ENCODE results near the gene TMEM272.
A peak's percentile ranks its signal among the peaks of the same experiment; 100 is the strongest.

TMEM272 gene

DNA sequence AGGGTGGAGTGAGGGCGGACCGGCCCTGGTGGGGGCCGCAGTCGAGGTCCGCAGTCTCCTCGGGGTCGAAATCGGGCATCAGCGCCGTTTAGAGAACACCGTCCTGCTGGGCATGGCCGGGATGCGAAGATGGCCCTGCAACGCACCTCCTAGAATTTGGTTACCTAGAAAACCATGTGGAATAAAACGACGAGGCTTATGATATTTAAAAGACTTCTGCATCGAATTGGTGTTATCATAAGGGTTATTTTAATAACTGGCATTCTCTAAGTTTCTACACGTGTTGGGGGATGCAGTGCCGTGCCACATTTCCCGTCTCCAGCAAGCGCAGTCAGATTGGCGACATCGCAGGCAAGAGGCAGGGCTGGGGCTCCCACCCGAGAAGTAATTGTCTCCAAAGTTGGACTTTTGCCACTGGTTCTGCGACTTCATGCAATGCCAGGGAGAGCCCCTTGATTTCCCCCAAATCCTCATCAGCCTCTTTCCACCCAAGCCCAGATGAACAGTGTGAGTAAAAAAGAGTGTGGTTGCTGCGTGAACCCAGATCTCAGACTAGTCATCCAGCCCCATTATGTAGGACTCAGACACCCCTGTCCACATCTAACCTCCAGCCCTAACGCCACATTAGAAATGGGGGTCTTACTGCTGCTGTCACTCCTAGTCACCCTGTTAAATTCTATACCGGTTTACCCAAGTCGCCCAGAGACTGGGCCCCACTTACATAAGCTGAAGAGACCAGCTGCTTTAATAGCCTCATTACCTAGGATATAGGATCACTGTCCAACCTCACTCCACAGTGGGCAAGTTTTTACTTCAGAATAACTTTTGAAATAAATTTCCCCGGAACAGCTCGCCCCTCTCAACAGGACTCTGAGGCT, 40.4 kb downstream of the TMEM272 start:
- no peak for DNase-seq (ENCODE audit: low read depth)

DNA sequence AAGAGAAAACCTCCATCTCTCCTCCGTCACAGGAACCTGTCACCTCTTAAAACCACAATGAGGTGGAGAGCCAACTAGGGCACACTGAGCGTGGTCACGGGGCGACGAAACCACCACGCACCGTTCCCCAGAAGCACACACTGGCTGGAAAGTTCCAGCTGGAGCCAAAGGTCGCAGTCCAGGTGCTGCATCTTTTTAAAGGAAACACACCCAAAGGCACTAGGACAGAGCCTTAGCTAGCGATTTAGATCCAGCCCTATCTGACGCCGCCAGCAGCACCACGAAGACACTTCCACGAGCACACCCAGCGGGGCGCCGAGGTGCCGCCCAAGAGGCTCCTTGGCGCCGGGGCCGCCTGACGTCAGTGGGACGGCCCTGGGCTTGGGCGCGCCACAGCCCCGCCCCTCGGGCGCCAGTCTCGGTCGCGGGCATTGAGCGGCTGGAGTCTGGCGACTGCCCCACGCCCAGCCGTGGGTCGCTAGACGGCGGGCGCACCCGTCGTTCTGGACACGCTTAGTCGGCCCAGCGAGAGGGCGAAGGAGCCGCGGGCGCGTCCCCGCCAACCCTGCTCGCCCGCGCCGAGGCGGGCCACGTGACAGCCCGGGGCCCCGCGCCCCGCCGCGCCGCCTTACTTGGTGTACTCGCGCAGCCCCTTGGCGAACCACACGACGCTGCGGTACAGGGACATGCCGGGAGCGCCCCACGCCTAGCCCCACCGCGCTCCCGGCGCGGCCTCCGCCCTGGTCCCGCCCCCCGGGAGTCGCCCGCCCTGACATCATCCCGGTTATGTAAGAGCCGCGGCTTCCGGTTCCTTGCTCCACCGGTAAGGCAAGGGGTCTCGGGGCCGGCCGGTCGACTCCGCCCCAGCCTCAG, 41.3 kb downstream of the TMEM272 start, which contains the start of gene DHRS12:
Gene DHRS12, minus strand, starts transcription at position 742 of the 873 bp plus-strand sequence. CDS start 4,504 bp downstream, outside the sequence.
- DNase-seq (ENCODE audit: low read depth): peak; percentile 72

DNA sequence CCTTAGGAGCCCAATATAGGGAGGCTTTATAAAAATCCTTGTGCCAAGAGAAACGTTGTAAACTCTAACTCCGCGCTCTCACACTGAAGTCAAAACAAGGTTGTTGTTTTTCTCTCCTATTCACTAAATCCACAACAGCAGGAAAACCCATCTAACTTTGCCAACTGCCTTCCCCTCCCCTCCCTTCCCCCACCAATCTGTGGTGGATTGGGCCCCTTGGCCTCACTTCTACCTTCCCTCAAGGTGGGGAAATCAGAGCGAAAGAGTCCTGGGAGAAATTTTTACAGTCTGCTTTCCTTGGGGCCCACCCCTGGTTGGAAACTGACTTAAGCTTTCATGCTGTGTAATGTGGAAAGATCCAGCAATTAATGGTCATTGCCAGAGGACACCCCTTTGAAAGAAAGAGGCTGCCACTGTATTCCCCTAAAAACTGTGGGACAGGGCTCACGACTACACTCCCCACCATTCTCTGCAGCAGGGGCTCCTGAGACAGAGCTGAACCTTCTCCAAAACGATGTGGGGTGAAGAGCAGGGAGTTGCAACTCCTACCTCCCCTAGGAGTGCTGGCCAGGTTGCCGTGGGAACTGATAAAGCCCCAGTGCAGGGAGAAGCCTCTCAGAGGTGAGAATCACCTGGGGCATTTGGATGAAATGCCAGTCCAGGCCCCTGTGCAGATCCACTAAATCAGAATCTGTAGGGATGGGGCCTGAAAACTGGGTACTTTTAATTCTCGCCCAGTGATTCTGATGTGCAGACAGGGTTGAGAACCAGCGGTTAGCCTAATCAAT, 42.2 kb downstream of the TMEM272 start:
- no peak for DNase-seq (ENCODE audit: low read depth)

DNA sequence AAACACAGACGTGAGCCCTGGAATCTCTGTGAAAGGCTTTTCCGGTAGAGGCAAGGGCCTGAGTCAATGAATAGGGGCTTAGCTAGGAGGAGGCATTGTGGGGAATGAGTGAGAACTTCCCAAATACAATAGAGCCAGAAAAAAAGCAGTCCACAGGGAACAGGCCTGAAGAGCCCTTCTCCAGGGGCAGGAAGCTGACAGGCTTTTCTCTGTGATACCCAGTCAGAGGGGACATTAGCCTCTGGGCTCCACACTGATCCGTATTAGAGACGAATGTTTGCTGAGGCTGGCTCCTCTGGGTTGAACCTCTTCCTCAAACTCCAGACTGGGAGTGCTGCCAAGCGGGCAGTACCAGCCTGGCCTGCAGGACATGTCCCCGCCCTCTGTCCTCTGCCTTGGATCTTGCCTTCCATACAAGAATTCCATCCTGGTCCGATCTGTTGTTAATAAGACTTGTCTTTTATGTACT, 43.3 kb downstream of the TMEM272 start:
- DNase-seq (ENCODE audit: low read depth): no peak

DNA sequence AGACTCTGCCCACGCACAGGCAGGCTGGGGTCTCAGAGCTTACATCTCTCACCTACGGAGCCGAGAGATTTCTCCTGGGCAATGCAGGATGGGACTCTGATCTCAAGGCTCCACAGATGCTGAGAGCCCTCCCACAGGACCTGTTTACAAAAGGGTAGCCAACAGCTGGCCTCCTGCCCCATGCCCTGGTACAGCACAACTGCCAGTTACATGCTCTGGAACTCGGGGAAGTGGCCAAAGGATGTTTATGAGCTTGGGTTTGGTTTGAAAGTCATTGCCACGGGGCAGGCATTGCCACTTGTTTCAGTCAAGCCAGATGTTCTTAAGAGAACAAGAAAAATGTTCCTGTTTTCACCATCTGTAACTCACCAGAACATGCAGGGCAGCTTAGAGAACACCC, 44.5 kb downstream of the TMEM272 start:
- no peak for DNase-seq (ENCODE audit: low read depth)

DNA sequence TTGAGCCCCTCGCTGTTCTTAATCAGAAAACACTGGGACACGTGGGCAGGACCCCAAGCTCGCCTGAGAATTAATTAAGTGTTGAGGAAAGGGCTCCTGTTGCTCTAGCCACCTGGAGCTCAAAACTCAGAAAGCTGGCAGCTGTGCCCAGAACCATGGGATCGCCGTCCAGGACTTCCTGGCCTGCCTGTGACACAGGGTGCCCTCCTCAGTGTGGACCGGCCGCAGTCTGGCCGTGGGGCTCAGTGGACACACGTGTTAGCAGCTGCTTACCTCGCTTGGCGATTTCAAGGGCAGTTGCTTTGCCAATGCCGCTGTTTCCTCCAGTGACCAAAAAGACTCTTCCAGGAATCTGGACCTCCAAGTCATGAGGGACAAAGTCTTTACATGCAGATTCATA, 45.7 kb downstream of the TMEM272 start:
- DNase-seq (ENCODE audit: low read depth): no peak

DNA sequence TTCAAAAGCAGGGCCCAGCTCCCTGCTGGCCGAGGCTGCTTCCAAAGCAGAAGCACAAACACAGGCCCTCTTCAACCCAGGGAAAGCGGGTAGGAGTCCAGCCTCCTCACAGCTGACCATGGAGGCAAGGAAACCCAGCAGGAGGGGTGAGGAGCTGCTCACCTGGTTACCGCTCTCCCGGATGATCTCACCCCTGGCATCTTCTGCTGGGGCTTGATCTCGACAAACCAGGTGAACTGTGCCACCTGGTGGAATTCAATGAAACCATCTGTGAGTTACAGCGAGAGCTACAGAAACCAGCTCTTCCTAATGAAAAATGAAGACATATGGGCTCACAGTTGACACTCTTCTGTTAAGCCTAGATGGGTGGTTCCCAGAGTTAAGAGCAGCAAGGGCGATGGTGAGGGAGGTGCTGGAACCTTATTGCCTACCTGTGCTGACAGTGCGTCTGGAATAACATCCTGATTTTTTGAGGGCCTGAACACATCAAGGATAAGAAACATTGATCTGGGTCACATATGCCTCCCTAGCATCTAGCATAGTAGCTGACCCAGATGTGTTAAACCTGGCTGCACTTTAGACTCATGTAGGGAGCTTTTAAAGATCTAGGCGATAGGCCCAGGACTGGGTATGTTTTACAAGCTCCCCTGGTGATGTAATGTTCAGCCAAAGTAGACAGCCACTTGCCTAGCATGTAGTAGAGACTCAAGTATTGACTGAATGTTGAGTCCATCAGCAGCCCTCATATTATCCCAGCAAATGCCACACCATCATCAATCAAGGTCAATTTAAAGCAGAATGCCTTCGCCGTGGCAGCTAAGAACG, 47.1 kb downstream of the TMEM272 start:
- DNase-seq (ENCODE audit: low read depth): peak; percentile 41

DNA sequence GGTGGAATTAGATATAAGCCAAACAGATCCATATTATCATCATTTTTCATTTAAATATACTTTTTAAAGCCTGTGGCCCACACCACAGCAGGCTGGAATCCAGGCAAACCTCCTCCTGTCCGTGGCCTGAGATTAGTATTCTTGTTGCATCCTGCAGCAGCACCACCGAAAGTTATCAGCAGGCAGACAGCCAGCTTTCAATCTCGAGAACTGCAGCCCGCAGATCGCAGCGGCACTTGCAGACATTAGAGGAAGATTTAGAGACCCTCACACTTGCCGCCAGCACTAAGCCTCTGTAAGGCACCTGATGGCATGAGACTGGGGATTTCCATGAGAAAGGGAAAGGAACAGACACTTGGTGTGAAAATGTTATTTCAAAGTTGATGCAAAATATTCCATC, 48.4 kb downstream of the TMEM272 start:
- no peak for DNase-seq (ENCODE audit: low read depth)

DNA sequence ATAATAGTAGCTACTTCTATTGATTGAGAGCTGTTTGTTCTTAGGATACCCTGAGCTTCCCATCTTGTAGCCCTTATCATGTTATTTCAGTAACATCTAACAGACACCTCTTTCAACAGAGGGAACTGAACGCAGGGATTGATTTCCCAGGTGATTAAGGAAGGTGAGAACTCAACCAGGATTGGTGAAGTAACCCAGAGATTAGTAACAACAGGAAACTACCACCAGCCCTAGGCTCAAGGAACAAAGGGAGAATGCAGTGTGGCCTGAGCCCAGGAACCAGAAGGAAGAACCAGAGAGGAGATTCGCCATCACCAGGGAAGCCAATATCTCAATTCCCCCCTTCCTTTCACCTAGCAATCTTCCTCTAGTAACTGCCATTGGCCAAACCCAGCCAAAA, 49.6 kb downstream of the TMEM272 start:
- no peak for DNase-seq (ENCODE audit: low read depth)

DNA sequence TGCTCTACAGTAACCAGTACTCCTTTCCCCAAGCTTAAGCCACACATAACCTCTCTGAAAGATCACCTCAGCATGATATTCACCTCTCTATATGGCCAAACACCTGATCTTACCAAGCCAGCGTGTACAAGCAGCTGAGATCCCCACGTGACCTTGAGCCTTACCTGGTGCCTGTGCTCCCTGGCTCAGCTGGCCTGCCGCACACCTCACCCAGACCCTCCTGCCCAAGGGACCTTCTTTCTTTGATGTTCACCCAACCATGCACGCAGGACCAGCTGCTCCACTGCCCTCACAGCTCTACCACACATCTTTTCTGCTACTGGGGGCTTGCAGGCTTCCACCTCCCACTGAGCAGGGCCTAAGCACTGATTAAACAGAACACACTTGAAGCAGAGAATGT, 50.0 kb downstream of the TMEM272 start:
- DNase-seq (ENCODE audit: low read depth): no peak

DNA sequence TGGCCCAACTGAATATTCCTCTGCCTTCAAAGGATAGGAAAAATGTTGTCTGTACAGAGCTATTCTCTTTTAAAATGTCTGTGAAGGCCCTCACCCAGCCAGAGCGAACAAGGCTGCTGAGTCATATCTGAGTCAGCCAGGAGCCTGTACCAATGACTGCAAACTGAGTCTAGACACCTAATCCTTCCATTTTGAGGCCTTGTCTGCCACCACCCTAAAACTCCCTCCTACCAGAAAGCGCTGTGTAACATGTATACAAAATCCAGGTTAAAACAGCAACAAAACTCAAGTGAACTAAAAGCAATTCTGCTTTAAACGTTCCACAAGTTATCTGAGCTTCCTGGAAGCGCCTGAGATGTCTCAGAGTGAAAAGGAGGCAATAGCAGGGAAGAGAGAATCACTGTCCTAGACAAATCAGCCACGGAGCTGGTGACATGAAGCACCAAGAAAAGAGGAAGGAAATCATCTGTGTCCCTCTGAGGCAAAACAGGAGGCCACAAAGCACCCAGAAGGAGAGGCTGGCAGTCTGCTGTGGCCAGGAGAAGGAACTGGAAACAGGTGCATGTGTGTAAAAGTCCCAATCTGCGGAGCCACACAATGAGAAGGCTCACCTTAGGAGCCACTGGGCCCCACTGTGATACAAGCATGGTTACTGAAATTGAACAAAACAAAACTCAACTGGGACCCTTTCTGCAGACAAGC, 51.3 kb downstream of the TMEM272 start:
- no peak for DNase-seq (ENCODE audit: low read depth)

DNA sequence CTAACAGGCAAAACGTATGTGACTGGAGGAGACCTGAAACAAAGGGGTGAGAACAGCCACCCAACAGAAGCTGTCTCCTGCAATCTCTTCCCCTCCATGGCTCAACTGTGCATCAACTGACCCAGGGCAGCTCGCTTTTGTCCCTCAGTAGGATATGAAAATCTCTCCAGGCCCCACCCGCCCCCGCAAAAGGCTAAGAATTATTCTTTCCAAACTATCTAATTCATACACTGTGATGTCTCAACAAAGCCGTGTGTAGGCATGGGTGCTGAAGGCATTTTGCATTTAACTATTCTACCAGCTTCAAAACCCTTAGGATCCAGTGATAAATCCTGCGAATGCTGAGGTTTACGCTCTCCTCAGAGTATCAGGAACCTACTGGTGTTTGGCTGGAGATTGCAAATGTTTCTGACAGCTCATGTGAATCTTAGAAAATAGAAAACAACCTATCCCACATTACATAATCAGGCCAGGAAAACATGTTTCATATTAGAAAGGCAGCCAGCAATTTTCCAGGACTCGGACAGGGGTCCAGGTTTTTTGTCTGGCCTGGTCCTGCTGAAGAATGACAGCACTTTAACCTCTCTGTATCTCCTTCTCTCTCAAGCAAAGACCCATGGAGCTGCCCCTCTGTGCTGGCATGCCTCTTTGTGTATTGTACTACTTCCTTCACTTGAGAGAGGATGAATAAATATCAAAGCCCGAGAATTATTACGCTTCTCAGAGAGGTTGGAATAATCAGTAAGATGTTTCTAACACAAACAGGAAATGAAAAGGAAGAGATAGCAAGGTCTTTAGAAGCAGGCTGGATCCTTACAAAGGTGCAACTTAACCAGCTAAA, 58.3 kb downstream of the TMEM272 start:
- DNase-seq (ENCODE audit: low read depth): no peak

DNA sequence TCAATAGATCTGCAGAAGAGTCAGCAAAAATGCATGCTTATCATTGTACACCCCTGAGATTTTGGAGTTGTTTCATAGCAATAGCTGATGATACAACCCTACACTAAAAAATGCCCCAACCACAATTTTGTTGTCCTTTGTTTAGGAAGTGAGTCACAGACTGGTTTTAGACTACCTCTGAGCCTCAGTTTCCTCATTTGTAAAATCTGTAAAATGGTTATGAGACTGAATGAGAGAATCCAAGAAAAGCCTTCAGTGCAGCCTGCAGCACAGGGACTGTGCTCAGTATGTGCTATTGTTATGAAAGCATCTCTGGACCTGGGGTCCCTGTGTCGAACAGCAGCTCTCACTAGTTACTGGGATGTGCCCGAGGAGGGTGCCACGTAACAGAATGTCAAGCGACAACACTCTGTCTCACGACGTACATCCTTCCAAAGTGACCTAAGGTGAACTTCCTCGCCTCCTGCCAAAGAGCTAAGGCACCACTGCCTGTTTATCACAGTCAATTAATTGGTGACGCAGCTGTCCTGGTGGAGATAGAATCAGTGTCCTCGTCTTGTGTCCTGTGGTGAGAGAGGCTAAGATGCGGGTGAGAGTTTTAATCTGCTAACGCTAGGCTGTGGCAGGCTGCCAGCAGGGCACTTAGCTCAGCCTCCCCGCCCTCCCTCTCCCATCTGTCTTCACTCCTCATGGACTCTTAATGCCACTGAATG, 59.1 kb downstream of the TMEM272 start:
- no peak for DNase-seq (ENCODE audit: low read depth)

DNA sequence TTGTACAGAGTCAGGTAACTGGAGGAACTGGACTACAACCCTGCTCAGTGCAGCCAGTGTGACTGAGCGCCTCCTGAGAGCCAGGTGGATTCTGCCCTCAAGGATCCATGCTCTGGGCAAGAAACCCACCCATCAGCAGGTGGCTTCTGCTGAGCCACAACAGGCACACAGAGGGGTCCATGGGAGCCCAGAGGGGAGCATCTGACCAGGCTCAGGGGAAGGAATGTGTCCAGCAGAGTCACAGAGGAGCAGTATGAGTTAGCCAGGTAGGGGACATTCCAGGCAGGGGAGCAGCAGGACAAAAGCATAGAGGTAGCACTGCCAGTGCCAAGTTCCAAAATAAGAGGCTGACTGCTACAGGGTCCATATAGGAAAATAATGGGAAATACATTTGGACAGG, 60.9 kb downstream of the TMEM272 start:
- DNase-seq (ENCODE audit: low read depth): no peak

DNA sequence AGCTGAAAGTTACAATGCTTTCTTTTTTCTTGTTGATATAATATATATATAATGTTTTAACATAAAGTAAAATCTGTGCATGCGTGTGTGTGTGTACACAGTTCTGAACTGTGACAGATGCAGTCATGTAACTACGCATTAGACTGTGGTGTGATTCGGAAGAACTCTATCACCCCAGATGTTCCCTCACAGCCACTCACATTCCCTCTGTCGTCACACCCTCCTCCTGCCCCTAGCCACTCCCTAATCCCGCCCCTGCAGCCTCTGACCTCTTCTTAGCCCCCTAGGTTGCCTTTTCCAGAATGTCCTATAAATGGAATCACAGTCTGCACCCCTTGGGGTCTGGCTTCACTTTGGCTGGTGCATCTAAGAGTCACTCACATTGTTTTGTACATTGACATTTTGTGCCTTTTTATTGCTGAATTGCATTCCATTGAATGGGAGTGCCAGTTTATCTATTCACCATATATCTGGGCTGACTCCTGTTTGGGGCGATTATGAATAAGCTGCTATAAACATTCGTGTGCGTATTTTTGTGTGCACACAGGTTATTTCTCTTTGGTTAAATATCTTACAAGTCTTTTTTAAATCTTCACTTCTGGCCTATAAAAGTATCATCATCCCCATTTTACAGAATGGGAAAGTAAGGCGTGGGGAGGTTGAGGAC, 61.4 kb downstream of the TMEM272 start:
- no peak for DNase-seq (ENCODE audit: low read depth)

DNA sequence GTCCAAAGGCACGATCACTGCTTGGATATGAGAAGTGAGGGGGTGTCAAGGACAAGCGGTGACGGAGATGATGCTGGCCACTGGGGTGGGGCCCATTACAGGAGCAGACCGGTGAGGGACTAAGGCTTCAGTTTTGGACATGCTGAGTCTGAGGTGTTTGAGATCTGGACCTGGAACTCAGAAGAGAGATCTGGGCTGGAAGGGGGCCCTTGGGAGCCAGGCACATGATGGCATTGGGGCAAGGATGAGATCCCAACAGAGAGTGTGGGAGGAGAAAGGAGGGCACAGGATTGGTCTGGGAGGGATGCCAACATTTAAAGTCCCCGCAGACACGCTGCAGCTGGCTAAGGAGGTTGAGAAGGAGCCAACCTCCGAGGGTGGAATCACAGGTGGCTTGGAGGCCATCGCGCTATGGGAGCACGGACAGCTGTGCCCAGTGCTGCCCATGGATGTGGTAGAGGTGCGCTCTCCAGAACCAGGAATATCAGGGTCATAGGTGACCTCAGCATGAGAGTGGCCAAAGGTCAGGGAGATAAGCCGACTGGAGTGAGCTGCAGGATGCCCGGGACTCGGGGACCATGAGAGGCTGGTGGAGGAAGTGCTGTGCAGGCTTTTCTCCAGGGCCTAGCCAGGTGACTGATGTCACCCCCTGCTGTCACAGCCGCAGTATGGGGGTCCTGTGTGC, 62.8 kb downstream of the TMEM272 start:
- DNase-seq (ENCODE audit: low read depth): no peak

DNA sequence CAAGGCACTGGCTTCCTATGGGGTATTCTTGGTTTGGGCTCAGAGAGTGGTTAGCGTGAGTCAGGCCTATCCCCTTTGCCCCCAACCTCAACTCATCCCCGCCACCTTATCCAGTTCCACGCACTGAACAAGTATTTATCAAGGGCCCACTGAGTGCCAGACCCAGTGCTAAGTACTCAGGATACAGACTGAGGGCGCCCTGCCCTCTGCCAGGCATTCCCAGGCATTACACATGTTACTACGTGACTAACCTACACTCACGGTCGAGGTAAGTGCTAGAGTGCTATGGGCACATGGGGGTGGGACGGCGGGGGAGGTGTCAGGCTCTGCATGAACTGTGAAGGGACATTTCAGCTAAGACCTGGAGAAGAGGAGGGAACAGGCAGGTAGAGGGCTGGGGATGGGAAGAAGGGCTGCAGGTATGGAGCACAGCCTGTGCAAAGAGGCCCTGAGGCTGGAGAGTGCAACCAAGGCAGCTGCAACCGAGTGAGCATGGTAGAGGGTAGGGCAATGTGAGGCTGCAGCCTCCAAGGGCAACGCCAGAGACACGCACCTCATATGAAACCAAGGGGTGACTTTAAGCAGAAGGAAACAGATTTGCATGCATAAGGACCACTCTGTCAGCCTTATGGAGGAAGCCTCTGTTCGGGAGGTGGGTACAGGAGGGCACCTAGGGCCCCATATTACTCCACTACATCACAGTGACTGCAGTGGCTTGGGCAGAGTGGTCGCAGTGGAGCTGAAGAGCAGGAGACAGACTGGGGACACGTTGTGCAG, 63.5 kb downstream of the TMEM272 start:
- no peak for DNase-seq (ENCODE audit: low read depth)
